WTC11 (cell line): ENCODE data around the gene PSMD8.

Source experiments
- IRF2 ChIP-seq: sonication (generic); formaldehyde crosslinking; IDR thresholded peaks from 2 replicates; pipeline ENCODE4 v1.8.0; 2022; ENCODE audit warnings: low read depth, missing genetic modification reagents, borderline replicate concordance
- ZNF232 ChIP-seq: sonication (generic); formaldehyde crosslinking; IDR thresholded peaks from 2 replicates; pipeline ENCODE4 v1.8.0; 2022; ENCODE audit warnings: mild to moderate bottlenecking, missing genetic modification reagents
- TF ChIP-seq, protein P1 (sequence below): fragments of 200-600 bp; IDR thresholded peaks from 2 replicates; pipeline ENCODE4 v1.8.0; 2022; ENCODE audit warnings: antibody characterized with exemption
- TF ChIP-seq, protein P2 (sequence below): sonication (generic); formaldehyde crosslinking; IDR thresholded peaks from 2 replicates; pipeline ENCODE4 v1.8.0; 2022; ENCODE audit warnings: mild to moderate bottlenecking, missing genetic modification reagents
- TF ChIP-seq, protein P3 (sequence below): sonication (generic); formaldehyde crosslinking; IDR thresholded peaks from 2 replicates; pipeline ENCODE4 v1.8.0; 2022; ENCODE audit warnings: missing genetic modification reagents

DNA sequence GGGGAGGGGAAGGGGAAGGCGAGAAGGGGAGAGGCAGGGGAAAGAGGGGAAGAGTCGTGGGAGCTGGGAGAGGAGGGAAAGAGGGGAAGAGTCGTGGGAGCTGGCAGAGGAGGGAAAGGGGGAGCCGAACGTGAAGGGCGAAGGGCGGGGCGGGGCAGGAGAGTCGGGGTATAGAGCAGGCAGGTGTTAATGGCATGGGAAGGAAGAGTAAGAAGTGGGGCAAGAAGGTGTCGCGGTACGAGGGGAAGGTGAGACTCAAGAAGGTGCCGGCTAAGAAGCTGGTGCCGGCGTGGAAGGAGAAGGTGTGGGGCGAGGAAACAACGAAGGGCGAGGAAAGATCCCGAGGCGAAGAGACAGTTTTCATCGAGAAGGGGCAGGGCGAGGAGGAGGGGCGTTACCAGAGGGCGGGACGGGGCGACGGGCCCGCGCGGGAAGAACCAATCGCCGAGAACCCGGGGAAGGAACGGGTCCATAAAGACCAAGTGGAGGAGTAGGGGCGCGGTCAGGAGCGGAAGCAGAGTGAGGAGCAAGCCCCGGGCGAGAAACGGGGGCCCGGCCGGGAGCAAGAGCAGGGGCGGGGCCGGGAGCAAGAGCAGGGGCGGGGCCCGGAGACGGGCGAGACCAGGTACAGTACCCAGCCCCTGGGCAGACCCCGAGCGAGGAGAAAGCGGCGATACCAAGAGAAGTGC lies 38.3 kb upstream of the PSMD8 start:
- TF ChIP-seq, protein P1, sequence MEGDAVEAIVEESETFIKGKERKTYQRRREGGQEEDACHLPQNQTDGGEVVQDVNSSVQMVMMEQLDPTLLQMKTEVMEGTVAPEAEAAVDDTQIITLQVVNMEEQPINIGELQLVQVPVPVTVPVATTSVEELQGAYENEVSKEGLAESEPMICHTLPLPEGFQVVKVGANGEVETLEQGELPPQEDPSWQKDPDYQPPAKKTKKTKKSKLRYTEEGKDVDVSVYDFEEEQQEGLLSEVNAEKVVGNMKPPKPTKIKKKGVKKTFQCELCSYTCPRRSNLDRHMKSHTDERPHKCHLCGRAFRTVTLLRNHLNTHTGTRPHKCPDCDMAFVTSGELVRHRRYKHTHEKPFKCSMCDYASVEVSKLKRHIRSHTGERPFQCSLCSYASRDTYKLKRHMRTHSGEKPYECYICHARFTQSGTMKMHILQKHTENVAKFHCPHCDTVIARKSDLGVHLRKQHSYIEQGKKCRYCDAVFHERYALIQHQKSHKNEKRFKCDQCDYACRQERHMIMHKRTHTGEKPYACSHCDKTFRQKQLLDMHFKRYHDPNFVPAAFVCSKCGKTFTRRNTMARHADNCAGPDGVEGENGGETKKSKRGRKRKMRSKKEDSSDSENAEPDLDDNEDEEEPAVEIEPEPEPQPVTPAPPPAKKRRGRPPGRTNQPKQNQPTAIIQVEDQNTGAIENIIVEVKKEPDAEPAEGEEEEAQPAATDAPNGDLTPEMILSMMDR: no peak
- no peak for TF ChIP-seq ZNF232 (CRISPR knock-in tag)
- TF ChIP-seq, protein P2, sequence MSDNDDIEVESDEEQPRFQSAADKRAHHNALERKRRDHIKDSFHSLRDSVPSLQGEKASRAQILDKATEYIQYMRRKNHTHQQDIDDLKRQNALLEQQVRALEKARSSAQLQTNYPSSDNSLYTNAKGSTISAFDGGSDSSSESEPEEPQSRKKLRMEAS: no peak; the same call in 1 of the 2 replicates
- TF ChIP-seq, protein P3, sequence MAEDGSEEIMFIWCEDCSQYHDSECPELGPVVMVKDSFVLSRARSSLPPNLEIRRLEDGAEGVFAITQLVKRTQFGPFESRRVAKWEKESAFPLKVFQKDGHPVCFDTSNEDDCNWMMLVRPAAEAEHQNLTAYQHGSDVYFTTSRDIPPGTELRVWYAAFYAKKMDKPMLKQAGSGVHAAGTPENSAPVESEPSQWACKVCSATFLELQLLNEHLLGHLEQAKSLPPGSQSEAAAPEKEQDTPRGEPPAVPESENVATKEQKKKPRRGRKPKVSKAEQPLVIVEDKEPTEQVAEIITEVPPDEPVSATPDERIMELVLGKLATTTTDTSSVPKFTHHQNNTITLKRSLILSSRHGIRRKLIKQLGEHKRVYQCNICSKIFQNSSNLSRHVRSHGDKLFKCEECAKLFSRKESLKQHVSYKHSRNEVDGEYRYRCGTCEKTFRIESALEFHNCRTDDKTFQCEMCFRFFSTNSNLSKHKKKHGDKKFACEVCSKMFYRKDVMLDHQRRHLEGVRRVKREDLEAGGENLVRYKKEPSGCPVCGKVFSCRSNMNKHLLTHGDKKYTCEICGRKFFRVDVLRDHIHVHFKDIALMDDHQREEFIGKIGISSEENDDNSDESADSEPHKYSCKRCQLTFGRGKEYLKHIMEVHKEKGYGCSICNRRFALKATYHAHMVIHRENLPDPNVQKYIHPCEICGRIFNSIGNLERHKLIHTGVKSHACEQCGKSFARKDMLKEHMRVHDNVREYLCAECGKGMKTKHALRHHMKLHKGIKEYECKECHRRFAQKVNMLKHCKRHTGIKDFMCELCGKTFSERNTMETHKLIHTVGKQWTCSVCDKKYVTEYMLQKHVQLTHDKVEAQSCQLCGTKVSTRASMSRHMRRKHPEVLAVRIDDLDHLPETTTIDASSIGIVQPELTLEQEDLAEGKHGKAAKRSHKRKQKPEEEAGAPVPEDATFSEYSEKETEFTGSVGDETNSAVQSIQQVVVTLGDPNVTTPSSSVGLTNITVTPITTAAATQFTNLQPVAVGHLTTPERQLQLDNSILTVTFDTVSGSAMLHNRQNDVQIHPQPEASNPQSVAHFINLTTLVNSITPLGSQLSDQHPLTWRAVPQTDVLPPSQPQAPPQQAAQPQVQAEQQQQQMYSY (CRISPR knock-in tag): no peak
- no peak for TF ChIP-seq IRF2 (CRISPR knock-in tag)
